NCI-H446 treated with DMSO at 0.1 percent for 48 hours (cell line): Measurements from ENCODE around the gene ZFYVE21.
"Not testable (repeated sequence)": the region's sequence is repeated elsewhere in the genome, so short reads cannot be mapped to it uniquely, and the experiment has no call there.

Experiments used
- DNase-seq: peaks from one replicate; lab custom pipeline; 2025; lab: John Stamatoyannopoulos, UW

The ZFYVE21 gene

DNA sequence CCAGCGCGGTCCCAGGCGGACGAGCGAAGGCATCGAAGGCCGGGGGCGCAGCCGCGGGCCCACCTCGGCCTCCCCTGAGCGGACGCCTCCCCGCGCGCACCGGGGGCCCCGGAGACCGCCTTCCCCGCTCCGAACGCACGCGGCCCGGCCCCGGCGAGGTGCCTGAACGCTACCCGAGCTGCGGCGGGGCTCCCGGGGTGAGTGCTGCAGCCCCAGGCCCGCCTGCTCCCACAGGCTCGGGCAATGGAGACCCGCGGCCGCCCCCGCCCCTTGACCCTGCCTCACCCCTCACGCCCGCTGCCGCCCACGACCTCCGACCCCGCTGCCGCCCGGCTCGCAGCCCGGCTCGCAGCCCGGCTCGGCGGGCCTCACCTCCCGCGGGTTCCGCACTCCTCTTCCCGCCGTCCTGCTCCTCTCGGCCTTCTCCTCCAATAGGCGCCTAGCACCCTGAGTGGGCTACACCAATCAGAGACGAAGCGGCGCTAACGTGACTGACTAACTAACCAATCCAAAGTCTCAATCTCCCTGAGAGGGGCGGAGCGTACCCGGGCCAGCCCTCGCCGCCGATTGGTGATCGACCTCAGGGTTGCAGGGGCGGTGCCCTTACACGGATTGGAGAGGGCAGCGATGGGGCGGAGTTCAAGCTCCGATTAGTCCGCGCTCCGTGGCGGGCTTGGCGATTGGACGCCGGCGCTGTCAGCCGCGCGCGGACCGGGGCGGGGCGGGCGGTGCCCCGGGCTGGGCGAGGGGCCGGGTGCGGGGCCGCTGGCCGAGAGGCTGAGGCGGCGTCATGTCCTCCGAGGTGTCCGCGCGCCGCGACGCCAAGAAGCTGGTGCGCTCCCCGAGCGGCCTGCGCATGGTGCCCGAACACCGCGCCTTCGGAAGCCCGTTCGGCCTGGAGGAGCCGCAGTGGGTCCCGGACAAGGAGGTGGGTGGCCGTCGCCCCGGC lies at the start of gene ZFYVE21, which contains the start of gene XRCC3:
Gene ZFYVE21, plus strand, starts transcription at position 759 of the 949 bp plus-strand sequence. Its CDS starts 32 bp downstream, at position 791.
Gene XRCC3, minus strand, starts transcription at position 400 of the 949 bp plus-strand sequence. CDS start 4,364 bp downstream, outside the sequence.
- DNase-seq = peak; percentile 100

DNA sequence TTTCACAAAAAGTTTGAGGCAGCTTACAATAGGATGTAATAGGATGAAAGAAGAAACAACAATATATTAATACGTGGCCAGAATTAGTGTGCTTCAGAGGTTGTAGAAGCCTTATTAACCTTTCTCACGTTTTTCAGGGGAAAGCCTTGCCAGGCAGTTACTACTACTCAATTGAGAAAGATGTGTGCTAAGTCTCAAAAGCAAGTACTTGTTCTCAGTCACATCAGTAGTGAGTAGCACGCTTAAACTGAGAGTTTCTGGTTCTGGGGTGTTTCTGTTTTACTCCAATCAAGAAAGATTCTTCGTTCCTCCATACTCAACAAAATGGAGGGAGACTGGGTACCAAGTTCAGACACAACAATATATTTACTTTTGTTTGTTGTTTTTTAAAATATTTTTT lies 47.9 kb upstream of the ZFYVE21 start:
- DNase-seq = no peak

DNA sequence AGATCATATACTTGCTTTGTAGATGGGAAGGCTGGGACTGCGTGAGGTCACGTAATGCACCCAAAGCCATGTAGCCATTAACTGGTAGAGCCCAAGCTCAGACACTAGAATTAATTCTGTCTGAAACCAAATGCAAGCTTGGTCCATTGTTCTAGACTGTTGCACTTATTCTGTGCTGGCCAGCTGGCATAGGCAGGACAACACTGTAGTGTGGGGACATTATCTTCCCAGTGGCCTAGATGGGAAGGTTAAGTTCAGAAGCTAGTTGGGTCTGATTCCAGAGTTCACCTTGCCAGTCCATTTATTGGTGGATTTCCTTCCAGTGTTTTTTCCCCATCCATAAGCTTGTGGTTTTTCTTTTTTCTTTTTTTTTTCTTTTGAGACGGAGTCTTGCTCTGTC lies 47.5 kb upstream of the ZFYVE21 start:
- no peak for DNase-seq

- no peak for DNase-seq
Observed at GRCh38 chr14:103669370-103669769, 46.2 kb upstream of the ZFYVE21 start.

GRCh38 chr14:103671911-103672310 lies 43.7 kb upstream of the ZFYVE21 start:
- no peak for DNase-seq

GRCh38 chr14:103675957-103676356 lies 39.7 kb upstream of the ZFYVE21 start:
- no peak for DNase-seq

- no peak for DNase-seq
Observed at GRCh38 chr14:103676881-103677675, 38.5 kb upstream of the ZFYVE21 start.

DNA sequence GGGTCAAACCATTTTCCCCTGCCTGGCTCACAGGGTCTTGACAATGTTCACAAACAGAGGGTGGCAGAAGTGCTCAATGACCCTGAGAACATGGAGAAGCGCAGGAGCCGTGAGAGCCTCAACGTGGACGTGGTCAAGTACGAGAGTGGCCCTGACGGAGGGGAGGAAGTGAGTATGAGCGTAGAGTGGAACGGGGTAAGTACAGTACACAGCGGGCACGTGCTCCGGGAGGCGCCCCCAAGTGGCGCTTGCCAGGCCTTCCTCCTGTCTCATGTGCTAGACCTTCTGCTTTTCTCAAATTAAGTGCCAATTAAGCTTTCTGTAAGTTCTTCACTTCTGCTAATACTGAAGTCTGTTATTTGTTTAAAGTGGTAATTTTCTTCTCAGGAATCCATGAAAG lies 36.3 kb upstream of the ZFYVE21 start:
- no peak for DNase-seq

GRCh38 chr14:103680491-103681231 lies 34.9 kb upstream of the ZFYVE21 start:
- DNase-seq = no peak

DNA sequence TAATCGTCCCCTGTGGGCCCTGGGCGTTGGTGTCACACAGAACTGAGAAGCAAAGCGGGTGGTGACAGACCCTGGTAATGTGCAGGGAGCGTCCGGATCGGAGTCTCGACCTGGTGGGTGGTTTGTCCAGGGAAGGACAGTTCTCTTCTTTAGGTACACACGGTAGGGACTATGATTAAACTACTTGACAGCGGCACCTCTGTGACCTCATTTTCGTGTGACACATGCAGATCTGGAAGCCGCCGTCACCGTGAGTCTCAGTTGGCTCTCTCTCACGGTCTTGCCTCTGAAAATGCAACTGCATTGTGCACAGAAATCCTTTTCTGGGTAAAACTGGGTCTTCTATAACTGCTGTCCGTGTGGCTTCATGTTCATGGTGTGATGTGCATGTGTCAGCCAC lies 32.5 kb upstream of the ZFYVE21 start:
- DNase-seq = no peak

GRCh38 chr14:103684471-103684870 lies 31.1 kb upstream of the ZFYVE21 start:
- DNase-seq = no peak

DNA sequence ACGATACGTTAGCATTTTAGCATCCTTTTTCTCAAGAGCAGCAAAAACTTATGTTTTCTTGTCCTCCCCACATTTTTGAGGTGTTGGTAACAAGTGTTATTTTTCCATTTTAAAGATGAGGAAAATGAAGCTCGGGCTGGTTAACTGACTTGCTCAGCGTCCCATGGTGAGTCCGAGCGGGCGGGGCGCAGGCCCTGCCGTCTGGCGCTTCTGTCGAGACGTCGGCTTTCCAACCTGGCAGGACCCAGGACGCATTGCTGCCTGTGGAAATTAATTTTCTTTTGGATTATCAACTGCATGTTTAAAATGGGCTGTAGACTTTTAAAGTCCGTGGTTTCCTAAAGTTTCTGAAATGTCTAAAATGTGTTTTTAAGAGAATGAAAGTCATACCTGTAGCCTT lies 30.7 kb upstream of the ZFYVE21 start:
- no peak for DNase-seq

- no peak for DNase-seq
Observed at GRCh38 chr14:103685276-103686211, 30.1 kb upstream of the ZFYVE21 start.

DNA sequence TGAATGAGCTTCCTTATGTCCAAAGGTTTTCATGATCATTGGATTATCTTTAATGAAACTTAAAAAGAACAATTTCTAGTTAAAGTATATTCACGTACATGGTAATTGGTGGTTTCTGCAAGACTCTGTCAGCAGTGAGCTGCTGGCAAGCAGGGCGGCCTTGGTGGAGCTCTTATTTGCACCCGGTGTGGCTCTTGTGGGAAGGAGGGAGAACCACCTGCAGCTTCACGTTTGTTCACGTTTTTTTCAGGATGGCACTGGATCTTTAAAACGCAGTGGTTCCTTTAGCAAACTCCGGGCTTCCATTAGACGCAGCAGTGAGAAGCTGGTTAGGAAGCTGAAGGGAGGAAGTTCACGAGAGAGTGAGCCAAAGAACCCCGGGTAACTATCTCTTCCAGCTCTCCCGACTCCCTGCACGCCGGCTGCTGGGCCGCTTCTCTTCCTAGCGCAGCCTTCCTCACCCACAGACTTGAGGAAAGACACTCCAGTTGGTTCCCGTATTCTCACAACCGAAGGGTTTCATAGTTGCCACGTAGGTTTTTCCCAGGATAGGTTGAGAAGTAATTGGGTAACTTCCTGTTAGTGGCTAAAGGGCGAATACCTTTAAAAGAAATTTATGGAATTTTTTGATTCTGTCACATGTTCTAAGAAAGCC lies 28.7 kb upstream of the ZFYVE21 start:
- DNase-seq = no peak

- DNase-seq = no peak
Observed at GRCh38 chr14:103687712-103688111, 27.9 kb upstream of the ZFYVE21 start.

DNA sequence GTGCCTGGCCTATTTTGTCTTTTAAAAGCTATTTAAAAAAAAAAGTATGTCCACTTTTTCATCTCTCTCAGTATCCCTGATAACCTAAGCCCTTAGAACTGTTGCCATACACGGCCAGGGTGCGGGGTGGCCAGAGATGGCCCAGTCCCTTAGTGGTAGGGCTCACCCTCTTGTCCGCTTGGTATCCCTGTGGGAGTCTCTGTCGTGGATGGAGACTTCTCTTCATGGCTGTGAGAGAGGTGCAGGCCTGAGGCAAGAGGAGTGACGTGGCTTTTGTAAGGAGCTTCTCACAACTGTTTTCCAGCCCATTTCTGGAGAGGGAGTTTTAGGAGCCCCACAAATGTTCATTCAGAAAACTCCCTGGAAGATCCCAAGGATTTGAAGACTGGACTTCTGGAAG lies 27.2 kb upstream of the ZFYVE21 start:
- no peak for DNase-seq

GRCh38 chr14:103688906-103689902 lies 26.4 kb upstream of the ZFYVE21 start:
- DNase-seq = no peak

DNA sequence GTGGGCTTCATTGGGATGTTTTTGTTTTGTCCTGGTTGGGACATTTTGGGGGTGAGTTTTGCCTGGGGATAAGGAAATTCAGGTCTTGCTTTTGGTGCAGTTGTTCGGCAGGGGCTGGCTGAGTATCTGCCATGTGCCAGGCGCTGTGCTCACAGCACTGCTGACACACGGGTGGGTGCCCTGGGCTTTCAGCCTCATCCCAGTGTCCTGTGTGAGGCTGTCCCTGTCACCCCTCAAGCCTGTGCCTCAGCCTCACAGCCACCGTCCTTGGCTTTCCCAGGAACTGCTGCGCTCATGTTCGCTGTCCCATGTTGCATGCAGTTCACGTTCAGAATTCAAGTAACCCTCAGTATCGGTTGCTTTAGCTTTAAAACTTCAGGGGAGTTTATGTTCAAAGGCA lies 25.3 kb upstream of the ZFYVE21 start:
- no peak for DNase-seq

DNA sequence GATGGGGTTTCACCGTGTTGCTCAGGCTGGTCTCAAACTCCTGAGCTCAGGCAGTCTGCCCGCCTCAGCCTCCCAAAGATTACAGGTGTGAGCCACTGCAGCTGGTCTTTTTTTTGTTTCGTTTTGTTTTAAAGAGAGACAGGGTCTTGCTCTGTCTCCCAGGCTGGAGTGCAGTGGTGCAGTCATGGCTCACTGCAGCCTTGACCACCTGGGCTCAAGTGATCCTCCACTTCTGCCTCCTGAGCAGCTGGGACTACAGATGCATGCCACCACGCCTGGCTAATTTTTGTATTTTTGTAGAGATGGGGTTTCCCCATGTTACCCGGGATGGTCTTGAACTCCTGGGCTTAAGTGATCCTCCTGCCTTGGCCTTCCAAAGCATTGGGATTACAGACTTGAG lies 24.0 kb upstream of the ZFYVE21 start:
- DNase-seq = not testable (repeated sequence)
